HFFc6 (cell line): ENCODE measurements around the gene DFFB. TPM values are rescaled to one million over a fixed set of nuclear protein-coding genes. Genes with fewer than 3 reads are reported as not detected.

Source experiments
- DNase-seq: peaks from one replicate; pipeline ENCODE4 v3.0.0-alpha.2; 2018
- H3K27ac Mint-ChIP-seq: 2 replicates; pipeline ENCODE4 v1.8.0; 2020; ENCODE audit warnings: mild to moderate bottlenecking, mixed read lengths
- H3K27me3 Mint-ChIP-seq: 2 replicates; pipeline ENCODE4 v1.8.0; 2021; ENCODE audit warnings: mild to moderate bottlenecking, moderate library complexity, mixed read lengths; ENCODE audit not compliant: insufficient read depth
- H3K36me3 Mint-ChIP-seq: 2 replicates; pipeline ENCODE4 v1.8.0; 2021; ENCODE audit warnings: low read depth, mixed read lengths
- H3K4me1 Mint-ChIP-seq: 2 replicates; pipeline ENCODE4 v1.8.0; 2020; ENCODE audit warnings: low read depth, mixed read lengths
- H3K4me3 Mint-ChIP-seq: 2 replicates; pipeline ENCODE4 v1.8.0; 2020; ENCODE audit warnings: mild to moderate bottlenecking, moderate library complexity, mixed read lengths
- H3K9me3 Mint-ChIP-seq: 2 replicates; pipeline ENCODE4 v1.8.0; 2020; ENCODE audit warnings: mild to moderate bottlenecking, mixed read lengths
- CTCF ChIP-seq: fragments of 200-600 bp; sonication (generic); IDR thresholded peaks from 2 replicates; pipeline ENCODE4 v1.5.0; 2021; ENCODE audit warnings: antibody characterized with exemption, mild to moderate bottlenecking
- total RNA-seq, 6 experiments: library from RNA; stranded (reverse); fragmentation: NEBNext Ultra II Directional; extraction: Animal tissue kit (Norgen Biotek cat#: 25700); gene quantifications; 2 replicates in 1 of 6; 3 replicates in 5 of 6; pipeline ENCODE4 v1.2.3, GENCODE V29; 2021

DFFB gene
- total RNA-seq, 6 experiments from 2014 or later = 4.5 to 5.8 (median 5.2) TPM

- no peaks in the 10 kb centered on the region for H3K4me1 Mint-ChIP-seq
Observed at GRCh38 chr1:3908886-3909517, 51.7 kb downstream of the DFFB start.

GRCh38 chr1:3909615-3910014, 52.3 kb downstream of the DFFB start:
- Mint-ChIP-seq H3K4me3 (no peak overlapping the region), H3K36me3 (no peaks in the 10 kb centered on the region), H3K9me3 (no peaks in the 10 kb centered on the region), H3K27me3 (no peaks in the 10 kb centered on the region; the same call in 1 of the 2 replicates), H3K27ac (no peak overlapping the region), H3K4me1 (no peaks in the 10 kb centered on the region)
- TF ChIP-seq CTCF = no peak
- DNase-seq = no peak

More at GRCh38 chr1:3908886-3909517, 51.7 kb downstream of the DFFB start:
- no peaks in the 10 kb centered on the region for H3K9me3 Mint-ChIP-seq
- TF ChIP-seq CTCF = no peak
- H3K27me3 Mint-ChIP-seq = no peaks in the 10 kb centered on the region; the same call in 1 of the 2 replicates
- DNase-seq = no peak
- H3K36me3 Mint-ChIP-seq = no peaks in the 10 kb centered on the region
- H3K4me3 Mint-ChIP-seq = no peak overlapping the region
- H3K27ac Mint-ChIP-seq = no peak overlapping the region

- DNase-seq = no peak
- Mint-ChIP-seq H3K36me3 (no peaks in the 10 kb centered on the region), H3K4me1 (no peaks in the 10 kb centered on the region), H3K27ac (no peak overlapping the region), H3K4me3 (no peak overlapping the region), H3K27me3 (no peaks in the 10 kb centered on the region; the same call in 1 of the 2 replicates), H3K9me3 (no peaks in the 10 kb centered on the region)
- TF ChIP-seq CTCF = no peak
Observed at GRCh38 chr1:3910049-3910731, 52.9 kb downstream of the DFFB start.

GRCh38 chr1:3910857-3911845, 53.9 kb downstream of the DFFB start:
- H3K27ac Mint-ChIP-seq = no peak overlapping the region
- no peaks in the 10 kb centered on the region for H3K4me1 Mint-ChIP-seq
- no peaks in the 10 kb centered on the region for H3K9me3 Mint-ChIP-seq
- TF ChIP-seq CTCF = peak; percentile 83
- peak; percentile 30 for DNase-seq
- no peak overlapping the region for H3K4me3 Mint-ChIP-seq
- no peaks in the 10 kb centered on the region; the same call in 1 of the 2 replicates for H3K27me3 Mint-ChIP-seq
- no peaks in the 10 kb centered on the region for H3K36me3 Mint-ChIP-seq

GRCh38 chr1:3911981-3912808, 54.9 kb downstream of the DFFB start:
- Mint-ChIP-seq H3K27ac (no peak overlapping the region), H3K4me3 (no peak overlapping the region)

More at GRCh38 chr1:3911981-3912808, 54.9 kb downstream of the DFFB start:
- DNase-seq = no peak
- TF ChIP-seq CTCF = no peak
- no peaks in the 10 kb centered on the region for H3K4me1 Mint-ChIP-seq
- H3K27me3 Mint-ChIP-seq = peaks cover 7% of the 10 kb centered on the region
- no peaks in the 10 kb centered on the region for H3K36me3 Mint-ChIP-seq
- H3K9me3 Mint-ChIP-seq = no peaks in the 10 kb centered on the region
